Hippocampal formation (tissue), 2 donors: ENCODE results near the gene CACNA2D1.

Experiments
- DNase-seq, 2 donors: peaks; one replicate each; lab custom pipeline; 2025; lab: John Stamatoyannopoulos, UW

Gene CACNA2D1

DNA sequence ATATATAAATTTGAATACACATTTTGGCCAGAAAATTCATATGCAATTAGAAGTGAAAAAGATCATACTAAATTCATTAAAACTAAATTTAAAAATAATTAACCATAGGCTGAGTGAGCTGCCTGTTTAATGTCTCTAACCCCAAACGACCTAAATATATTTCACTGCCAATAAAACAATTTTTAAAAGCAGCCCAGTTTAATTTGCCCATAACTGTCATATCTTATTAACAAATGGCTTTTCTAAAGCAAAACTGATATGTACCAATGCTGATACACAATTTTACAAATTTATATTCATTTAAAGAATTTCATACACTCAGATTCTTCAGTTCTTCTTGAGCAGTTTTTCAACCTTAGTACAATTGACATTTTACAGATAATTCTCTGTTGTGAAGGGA lies 99.9 kb downstream of the CACNA2D1 start:
- no peak for DNase-seq

GRCh38 chr7:82339958-82340357 lies 103.6 kb downstream of the CACNA2D1 start:
- DNase-seq = no peak

- DNase-seq = no peak
These were observed 107.7 kb downstream of the CACNA2D1 start for GRCh38 chr7:82335927-82336326.

DNA sequence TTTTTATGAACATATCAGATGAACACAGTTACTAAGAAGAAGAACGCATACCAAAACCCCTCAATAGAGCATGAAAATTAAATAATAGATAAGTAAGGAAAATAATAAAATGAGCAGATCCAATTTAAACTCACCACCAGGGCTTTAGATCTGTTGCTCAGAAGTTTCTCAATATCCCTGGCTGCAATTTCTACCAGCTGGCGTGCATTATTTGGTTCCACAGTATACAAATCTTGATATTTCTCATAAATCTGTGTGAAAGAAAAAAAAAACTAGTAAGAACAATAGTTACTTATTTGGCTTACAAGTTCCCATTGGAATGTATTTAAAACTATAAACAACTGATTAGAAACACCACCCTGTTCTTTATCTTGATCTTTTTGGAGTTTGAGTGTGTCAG lies 108.6 kb downstream of the CACNA2D1 start:
- no peak for DNase-seq

GRCh38 chr7:82331234-82331633 lies 112.3 kb downstream of the CACNA2D1 start:
- DNase-seq = no peak

DNA sequence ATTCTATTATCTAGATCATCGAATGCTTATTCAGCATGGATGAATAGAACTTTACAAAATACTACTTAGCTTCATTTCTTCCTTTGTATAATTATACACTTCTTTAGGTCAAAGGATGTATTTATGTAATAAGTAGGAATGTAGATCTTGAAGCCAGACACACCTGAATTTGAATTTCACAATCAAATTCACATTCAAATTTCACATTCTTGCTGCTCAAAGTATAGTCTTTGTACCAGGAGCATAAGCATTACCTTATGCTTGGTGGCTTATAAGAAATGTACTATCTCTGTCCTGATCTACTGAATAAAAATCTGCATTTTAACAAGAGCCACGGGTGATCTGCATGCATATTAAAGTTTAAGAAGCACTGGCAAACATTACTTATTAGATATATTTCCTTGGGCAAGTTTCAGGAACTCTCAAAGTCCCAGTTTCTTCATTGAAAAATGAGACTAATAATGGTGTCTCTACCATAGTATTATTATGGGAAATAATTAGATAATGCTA lies 112.8 kb downstream of the CACNA2D1 start:
- DNase-seq = no peak

DNA sequence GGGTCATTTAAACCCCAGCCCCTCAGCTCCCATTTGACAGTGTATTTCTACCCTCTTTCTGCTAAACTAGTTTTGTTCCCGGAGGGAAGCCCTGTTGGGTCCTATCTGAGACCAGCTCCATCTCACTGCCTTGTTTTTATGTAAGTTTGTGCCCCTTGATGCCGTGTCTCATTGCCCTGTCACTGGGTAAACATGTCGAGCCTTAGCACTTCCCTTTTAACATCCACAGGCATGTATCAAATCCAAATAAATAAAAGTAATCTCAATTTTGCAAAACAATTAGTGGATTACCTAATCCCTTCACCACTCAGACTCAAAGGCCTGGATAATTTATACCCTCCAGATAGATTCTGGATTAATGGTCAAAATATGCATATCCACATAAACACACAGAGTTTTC lies 115.7 kb downstream of the CACNA2D1 start:
- DNase-seq = no peak

DNA sequence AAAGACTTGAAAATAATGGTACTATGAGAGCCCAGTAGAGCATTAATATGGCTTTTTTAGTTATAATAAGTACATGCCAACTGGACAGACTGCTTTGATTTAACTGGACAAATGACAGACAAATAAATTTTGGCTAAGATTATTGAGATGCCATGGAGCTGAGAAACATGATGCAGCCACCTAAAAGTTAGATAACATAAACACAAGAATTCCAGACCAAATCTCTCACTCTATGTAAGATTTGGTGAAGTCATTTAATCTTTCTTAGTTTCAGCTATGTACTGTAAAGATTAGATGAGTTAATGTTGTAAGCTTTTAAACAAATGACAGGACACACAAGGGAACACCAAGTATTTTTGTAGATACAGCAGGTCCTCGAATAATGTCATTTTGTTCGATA lies 118.2 kb downstream of the CACNA2D1 start:
- DNase-seq = no peak

- DNase-seq = no peak
These were observed 119.8 kb downstream of the CACNA2D1 start for GRCh38 chr7:82323806-82324205.

- peak; percentile 69 to 76 for DNase-seq
These were observed 123.9 kb downstream of the CACNA2D1 start for GRCh38 chr7:82319674-82320118.

- DNase-seq = no peak
These were observed 124.8 kb downstream of the CACNA2D1 start for GRCh38 chr7:82318786-82319185.

DNA sequence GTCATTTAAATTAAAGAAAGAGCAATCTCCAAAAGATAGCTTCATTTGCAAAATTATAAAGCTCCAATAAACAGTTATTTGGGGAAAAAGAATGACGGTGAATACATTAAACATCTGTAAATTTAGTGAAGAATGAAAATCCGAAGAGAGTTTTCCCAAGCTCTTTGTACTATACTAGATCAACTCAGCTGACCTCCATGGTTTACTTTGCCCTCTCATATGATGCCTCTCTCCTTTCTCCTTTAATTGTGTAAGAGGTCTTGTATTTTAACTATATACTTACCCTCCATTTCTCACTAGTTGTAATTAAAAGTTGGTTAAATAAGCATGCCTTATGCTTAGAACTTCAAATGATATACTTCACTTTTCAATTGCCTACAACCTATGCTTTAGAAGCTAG lies 125.8 kb downstream of the CACNA2D1 start:
- DNase-seq = no peak

DNA sequence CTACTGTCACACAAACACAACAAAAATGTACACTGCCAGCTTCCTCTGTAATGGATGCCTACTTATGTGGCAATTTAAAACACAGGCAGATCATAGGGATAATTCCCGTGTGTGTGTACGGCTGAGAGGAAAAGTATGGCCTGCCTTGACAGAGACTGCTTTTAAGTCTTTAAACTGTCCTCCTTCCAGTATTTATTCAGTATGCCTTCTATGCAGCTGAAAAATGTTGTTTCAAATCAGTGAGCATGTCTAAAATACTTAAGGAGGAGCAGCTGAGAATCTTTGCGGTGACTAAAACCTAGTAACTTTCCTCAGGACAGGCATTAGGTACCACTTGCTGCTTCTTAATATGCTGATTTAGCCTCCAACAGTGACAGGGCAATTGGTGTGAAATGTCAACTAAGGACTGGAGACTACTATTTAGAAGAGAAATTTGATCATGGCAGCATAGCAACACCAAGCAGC lies 126.3 kb downstream of the CACNA2D1 start:
- no peak for DNase-seq

GRCh38 chr7:82313269-82313668 lies 130.3 kb downstream of the CACNA2D1 start:
- DNase-seq = no peak

- DNase-seq = no peak
These were observed 130.9 kb downstream of the CACNA2D1 start for GRCh38 chr7:82312646-82313045.

GRCh38 chr7:82305347-82306005 lies 138.1 kb downstream of the CACNA2D1 start:
- DNase-seq = no peak

GRCh38 chr7:82294865-82295264 lies 148.7 kb downstream of the CACNA2D1 start:
- no peak for DNase-seq

DNA sequence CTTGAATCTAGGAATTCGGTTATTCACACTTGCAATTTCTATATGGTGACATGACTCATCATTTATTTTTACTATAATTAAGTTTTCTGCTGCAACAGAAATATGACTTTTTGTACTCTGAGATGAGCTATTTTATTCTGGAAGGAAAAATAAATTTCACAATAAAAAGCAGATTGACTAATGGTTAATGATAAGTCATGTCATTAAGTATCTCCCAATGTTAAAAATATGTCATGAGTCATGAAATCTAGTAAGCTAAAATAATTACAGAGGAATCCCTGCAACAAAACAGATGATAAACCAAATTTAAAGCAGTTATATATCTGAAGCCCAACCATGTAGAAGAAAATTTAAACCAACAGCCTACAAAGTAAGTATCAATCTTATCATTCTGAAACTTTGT lies 149.2 kb downstream of the CACNA2D1 start:
- DNase-seq = no peak

GRCh38 chr7:82293467-82293866 lies 150.1 kb downstream of the CACNA2D1 start:
- no peak for DNase-seq

DNA sequence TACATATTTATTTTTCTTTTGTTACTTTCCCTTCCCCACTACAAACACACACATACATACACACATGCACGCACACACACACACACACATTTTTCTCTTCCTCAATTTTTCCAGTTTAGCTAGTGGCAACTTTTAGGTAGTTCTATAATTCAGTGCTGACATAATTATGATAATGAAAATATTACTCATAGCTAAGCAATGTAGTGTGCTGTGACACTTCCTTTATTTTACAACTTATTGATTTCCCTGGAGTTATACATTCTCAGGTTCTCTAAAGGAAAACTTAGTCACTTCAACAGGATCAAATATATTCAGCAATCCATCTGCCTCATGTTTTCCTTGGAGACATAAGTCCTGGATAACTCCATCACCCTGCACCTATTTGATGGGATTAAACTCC lies 151.6 kb downstream of the CACNA2D1 start:
- DNase-seq = no peak

GRCh38 chr7:82289889-82290288 lies 153.7 kb downstream of the CACNA2D1 start:
- DNase-seq = no peak

DNA sequence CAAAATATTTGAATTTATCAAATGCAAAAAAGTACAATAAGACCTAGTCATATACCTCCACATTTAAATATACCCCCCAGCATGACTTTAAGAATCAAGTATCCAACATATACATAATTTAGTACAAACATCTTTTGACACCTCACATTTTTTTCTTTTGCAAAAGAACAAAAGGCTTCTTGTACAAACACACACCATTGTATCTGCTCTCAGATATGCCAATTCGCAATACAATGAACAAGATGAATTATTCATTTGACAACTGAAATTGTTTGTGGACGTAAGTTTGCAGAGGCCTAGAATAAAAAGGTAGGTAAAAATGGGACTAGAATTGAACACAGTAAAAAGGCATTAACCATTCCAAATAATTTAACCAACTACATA lies 154.4 kb downstream of the CACNA2D1 start:
- DNase-seq = peak in 1 of 2 donors; percentile 67

DNA sequence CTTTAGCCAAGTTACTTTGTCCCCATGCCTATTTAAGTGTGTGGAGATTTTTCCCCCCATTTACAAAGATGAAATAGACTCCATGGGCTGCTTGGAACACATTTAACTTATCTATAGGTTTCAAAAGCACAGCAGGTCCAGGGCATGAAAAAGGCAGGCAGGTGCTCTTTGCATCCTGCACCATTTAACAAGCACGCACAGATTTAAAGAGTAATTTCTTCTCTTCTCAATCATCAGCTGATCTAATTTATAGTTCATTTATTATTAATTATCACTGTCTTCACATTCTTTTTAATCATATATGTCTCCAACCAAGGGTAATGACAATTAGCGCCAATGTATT lies 156.8 kb downstream of the CACNA2D1 start:
- no peak for DNase-seq
